G401.6 (cell line): ENCODE data around the gene EXD3.

Experiments
- FAIRE-seq: peaks from 2 replicates; lab custom pipeline; 2012; peaks lifted over from hg19 to GRCh38; lab: Jason Lieb, UNC

The EXD3 gene

DNA sequence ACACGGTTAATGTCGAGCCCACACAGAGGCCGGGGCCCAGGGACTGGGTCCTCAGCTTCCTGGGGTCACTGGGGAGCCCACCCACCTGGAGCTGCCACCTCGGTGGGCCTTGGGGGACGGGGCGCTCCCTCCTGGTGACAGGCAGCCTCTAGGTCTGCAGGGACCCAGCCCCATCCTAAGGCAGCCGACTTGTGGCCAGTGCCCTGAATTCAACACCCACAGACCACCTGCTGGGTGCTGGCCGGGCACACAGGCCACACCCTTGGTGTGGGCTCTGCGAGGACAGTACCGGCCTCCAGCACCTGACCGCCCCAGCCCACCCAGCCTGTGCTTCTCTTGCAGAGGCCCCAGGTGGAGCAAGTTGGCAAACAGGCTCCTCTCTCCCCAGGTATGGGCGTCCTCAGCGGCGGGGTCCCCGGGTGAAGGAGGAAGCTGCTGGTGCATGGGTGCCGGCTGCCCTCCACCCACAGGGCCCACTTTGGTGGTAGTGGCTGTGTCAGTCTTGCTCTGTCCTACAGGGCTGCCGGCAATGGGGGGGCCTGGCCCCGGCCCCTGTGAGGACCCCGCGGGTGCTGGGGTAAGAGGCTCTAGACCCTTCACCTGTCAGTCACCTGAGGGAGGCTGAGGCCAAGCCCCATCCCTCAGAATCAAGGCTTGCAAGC lies 9.9 kb upstream of the EXD3 start:
- no peak for FAIRE-seq

DNA sequence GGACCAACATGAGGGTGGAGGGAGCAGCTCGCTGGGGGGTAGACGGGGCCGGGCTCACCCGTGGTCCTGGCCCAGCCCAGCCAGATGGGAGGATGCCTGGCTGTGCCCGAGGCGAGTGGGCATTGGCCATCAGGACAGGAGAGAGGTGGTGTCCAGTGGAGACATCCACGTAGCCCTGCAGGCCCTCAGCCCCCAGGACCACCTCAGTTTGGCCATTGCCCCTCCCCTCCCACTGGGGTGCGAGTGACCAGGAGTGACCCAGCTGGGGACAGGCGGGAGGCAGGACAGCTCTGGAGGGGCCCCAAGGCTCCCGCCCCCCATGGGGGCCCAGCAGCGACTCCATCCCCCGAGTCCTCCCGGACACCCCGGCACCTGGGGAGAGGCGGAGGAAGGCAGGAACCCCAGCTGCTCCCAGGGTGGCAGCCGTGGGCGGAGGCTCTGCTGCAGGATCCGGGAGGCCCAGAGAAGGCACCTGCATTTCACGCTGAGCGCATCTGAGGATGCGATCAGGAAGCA lies 8.5 kb upstream of the EXD3 start:
- FAIRE-seq, result no peak

DNA sequence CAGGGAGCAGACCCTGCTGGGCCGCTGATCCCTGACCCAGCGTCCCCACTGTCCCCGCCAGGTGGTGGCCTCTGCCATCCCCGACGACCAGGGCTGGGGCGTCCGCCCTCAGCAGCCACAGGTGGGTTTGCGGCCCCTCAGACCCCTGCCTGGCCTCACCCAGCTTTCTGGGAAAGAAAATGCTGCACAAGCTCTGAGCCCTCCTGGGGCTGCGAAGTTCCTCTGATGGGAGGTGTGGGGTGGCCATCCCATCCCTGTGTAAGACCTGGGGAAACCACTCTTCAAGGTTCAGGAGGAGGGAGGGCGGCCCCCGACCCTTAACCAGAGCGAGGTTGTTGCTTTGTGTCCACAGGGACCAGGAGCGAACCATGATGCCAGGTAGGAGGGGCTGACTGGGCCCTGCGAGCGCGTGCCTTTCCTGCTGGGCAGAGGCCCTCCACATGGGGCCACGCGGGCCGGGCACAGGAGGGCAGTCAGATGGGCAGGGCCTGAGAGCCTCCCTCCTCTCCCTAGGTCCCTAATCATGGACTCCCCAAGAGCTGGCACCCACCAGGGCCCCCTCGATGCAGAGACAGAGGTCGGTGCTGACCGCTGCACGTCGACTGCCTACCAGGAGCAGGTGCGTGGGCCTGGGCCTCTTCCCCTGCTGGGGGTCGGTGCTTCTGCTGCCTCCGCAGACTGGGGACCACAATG lies 7.9 kb upstream of the EXD3 start:
- FAIRE-seq, result no peak

DNA sequence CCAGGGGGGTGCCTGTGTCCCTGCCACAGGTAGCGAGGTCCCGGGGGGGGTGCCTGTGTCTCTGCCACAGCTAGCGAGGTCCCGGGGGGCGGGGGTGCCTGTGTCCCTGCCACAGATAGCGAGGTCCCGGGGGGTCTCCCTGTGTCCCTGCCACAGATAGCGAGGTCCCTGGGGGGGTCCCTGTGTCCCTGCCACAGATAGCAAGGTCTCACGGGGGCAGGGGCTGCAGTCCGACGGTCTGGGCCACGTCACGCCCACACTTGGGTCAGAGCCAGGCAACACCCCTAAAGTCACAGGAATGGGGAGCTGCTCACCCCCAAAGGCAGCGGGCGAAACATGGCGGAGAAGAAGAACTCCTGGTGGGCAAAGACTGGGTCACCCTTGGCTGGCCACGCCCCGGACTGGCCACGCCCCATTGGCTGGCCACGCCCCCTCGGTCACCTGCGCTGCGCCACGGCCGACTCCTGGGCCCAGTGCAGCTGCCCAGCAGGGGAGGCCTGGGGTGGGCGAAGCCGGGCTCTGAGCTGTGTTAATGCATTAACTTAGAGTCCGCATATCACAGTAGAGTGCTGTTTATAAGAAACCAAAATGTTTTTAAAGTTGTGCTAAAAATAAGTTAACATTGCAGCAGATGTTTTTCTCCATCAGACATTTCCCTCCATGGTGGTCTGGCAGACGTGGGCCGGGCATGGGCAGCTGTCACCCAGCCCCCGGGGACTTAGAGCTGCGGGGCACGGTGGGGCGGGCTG lies 7.2 kb upstream of the EXD3 start:
- no peak for FAIRE-seq

DNA sequence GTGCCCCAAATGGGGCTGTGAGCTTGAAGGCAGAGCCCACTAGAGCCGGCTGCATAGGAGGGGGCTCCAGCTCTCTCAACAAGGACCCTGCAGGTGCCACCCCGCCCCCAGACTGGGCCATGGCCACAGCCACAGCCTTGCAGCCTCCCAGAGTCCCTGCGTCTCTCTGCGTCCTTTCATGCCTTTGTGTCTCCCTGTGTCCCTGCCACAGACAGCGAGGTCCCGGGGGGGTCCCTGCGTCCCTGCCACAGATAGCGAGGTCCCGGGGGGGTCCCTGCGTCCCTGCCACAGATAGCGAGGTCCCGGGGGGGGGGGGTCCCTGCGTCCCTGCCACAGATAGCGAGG lies 6.6 kb upstream of the EXD3 start:
- FAIRE-seq, result no peak

DNA sequence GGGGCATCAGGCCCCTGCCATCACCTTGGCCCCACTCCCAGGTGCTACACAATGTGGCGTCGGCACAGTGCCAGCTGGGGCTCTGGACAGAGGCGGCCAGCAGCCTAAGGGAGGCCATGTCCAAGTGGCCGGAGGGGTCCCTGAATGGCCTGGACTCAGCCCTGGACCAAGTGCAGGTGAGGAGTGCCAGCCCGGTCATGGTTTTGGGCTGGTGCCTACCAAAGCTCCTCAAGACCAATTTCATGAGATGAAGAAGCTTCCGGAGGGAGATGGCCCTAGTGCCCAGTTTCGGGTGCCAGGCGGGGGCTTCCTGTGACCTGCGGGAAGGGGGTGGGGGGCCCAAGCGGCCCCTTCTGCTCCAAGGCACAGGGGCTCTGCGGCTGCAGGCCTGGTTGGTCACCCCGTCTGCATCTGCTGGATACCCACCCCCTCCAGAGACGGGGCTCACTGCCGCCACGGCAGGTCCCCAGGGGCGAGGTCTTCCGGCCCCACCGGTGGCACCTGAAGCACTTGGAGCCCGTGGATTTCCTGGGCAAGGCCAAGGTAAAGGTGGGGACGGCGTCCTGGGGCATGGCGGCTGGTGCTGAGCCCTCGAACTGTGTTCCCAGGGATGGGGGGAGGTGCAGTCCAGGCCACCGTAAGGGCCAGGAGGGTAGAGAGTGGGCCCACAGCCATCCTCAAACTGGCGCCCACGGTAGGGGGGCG lies 6.0 kb upstream of the EXD3 start:
- no peak for FAIRE-seq

DNA sequence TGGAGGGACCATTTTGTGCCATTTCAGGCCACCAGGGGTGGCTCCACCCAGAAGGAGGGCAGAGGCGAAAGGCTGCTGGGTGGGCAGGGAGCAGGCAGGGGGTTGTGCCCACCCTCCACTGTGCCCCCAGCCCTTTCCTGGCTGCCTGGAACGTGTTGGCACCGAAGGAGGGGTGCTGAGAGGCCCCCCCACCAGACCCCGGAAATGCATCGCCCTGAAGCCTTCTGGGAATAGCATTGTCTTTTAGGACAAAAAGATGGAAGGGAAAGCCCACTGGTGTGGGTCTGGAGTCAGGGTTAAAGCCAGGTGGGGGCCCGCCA lies 5.3 kb upstream of the EXD3 start:
- no peak for FAIRE-seq

DNA sequence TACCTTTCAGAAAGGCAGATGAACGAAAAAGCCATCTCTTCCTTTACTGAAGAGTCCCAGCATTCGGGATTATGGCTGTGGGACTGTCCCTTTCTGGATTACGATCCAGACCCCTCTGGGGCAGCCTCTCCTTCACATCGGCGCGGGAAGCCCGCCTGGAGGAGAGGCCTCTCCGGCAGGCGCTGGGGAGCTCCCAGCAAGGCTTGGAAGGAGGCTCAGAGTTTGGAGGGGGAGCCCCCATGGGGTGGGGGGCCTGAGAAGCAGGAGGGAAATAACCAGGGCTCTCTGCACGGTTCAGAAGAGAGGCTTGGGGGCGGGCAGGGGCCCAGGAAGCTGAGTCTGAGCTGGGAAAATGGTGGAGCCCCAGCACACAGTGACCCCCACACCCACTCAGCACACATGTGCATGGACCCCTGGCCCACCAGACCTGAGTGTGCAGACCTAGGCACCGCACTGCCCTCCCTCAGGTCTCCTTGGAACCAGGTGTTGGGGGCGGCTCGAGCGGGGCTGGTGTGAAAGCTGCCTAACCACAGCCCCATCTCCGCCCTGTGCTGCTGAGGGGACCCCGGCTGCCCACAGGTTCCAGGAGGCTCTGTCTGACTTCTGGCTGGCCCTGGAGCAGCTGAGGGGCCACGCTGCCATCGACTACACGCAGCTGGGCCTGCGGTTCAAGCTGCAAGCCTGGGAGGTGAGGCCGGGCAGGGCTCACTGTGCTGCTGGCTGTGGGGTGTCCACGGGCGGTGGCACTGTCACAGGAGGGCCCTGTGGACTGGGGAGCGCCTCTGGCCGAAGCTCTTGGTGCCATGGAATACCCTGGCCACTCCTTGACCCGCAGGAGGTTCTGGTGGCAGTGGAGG lies 4.7 kb upstream of the EXD3 start:
- no peak for FAIRE-seq

DNA sequence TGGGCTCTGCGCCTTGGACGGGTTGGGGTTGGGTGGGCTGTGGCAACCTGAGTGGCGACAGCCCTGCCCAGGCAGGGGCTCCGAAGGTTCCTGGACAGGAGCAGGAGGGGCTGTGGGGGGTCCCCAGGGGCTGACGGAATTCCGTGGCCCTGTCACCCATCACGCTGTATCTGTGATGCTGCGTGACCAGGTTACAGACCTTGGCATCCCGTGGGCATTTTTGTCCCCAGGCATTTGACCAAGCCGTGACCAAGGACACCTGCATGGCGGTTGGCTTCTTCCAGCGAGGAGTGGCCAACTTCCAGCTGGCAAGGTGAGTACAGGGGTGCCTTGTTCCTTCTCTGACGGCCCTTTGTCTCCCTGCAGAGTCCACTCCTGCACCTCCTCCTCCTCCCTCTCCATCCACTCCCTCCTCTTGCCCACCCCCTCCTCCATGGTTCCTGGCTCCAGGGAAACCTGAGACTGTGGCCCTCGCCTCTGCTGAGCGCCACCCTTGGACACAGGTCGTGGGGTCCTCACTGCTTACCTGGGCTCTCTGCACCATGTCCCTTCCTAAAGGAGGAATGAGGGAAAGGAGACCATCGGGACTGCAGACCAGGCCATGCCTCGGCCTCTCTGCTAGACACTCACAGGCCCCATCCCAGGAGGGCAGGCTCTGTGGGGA lies 3.2 kb upstream of the EXD3 start:
- FAIRE-seq, result no peak

DNA sequence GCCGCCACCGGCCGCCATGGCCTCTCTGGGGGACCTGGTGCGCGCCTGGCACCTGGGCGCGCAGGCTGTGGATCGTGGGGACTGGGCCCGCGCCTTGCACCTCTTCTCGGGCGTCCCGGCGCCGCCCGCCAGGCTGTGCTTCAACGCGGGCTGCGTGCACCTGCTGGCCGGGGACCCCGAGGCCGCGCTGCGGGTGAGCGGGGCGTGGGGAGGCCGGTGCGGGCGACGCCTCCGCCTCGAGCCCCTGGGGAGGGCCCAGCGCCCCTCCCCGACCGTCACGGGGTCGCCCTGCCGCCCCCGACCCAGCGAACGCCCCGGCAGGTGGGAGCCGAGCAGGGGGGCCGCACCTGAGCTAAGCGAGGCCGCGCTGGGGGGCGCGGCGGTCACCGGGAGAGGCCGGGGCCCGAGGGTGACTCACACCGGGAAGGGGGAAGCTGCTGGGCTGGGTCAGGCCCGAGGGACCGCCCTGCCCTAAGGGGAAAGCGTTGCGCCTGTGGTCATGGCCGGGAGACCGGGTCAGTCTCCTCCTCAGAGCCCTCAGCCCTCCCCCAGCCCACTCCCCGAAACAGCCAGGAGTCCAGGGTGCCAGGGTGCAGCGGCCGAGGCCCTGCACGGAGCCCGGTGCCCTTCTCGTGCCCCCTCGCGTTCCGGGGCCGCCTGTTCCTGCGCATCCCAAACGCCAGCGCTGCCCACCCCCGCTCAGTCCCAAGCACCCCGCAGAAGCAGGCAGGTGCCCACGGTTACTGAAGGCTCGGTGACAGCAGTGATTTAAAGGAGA lies 741 bp upstream of the EXD3 start:
- FAIRE-seq, result no peak

DNA sequence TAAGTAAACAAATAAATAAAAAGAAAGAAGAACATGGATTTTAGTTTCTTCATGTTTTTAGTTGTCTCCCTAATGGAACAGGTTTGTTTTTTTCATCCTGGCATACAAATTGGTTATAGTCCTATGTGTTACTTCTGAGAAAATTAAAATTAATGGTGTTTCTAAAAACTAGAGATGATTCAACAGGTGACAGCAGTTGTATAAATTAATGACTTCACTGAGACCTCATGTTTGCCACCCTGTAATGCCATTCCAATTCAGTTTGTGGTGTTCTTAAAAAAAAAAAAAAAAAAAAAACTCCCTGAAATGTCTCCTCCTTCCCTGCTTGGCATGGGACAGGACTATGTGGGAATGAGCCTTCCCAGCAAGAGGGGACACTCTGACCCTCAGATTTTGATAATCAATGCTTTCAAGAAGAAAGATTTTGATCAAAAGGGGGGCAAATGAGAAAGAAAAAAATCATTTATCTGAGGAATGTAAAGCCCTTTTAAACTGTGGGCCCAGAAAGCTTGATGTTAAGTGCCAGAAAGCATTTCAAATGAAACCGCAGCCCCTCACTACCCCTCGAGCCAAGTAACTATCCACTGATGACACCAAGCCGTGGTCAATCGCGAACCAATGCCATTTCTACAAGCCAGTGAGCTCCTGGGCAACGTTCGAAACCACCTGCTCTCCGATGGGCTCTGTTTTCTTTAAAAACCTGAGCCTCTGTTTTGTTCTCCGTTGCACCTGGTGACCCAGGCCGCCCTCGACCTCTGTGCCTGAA lies 941 bp downstream of the EXD3 start:
- FAIRE-seq, result no peak

DNA sequence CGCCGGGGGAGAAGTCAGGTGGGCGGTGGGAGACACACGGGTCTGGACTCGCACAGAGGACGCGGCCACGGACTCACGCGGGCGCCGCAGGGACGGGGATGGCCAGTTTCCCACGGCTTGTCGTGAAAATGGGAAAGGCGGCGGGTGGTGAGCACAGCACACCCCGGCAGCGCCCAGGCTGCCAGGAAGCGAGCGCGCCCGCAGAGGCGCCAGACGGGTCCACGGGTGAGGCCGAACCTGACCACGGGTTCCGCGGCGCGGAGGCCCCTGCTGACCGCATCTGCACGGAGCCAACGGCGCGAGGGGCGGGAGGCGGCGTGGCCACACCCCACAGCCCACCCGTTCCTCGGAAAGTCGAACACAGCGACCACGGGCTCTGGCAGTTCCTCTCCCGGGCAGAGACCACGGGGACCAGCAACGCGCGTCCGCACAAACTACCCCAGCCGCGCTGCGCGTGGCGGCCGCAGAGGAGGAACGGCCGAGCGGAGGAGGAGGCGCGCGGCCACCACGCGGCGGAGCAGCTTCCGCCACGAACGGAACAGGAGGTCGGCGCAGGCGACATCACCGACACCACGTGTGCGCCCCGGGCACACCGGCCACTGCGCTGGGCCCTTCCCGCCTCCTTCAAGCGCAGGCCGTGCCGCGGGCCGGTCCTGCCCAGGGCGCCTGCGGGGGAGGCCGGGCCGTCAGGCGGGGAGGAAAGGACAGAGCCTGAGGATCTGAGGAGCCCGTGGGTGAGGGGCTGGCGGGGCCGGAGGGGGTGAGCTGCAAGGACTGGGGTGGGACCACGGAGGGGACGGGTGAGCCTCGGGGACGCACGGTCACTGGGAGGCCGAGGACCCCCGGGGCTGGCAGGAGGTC lies 5.6 kb downstream of the EXD3 start:
- no peak for FAIRE-seq

DNA sequence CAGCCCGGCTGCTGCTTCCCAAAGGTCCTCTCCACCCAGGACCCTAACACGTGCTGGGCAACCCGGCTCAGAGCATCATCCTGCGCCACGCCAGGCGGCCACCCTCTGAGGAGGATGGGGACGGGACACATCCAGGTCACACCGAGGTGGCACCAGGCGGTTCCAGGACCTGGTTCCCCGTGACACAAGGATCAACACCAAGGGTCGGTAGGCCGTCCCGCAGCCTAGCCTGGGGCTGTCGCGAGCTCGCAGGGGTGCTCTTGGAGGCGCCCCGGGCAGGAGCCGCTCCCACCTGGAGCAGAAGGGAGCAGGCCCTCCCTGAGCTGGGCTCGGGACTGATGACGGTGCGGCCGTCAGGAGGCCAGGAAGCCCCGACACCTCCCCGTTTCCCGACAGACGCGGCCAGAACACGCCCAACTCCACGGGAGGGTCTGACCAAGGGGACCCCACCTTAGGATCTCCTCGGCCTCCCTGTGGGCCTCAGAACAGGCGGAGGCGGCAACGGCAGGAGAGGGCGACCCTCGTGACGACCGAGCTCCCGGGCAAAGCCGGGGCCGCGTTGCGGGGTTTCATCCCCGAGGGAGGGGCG lies 6.3 kb downstream of the EXD3 start:
- FAIRE-seq, result no peak

DNA sequence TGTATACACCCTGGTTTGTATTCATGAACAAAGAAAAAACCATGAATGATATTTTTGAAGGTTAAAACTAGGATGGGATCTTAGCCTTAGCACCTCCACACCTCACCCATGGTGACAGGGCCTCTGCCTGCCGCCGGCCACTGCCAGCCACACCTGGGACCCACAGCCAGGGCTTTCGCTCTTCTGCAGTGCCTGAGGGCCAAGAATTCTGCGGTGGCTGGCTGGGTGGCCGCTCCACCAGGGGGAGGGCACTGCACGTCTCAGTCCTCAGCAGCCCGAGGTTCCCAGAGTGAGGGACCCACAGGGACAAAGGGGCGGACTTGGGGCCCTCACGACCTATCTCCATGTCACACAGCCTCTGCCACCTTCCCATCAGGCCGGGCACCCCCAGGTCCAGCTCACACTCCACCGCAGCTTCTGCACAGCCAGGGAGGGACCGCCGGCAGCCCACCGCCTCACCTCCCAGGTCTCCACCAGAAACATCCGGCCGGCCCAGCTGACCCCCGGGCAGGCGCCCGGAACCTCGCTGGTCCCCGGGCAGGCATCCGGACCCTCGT lies 6.9 kb downstream of the EXD3 start:
- no peak for FAIRE-seq

DNA sequence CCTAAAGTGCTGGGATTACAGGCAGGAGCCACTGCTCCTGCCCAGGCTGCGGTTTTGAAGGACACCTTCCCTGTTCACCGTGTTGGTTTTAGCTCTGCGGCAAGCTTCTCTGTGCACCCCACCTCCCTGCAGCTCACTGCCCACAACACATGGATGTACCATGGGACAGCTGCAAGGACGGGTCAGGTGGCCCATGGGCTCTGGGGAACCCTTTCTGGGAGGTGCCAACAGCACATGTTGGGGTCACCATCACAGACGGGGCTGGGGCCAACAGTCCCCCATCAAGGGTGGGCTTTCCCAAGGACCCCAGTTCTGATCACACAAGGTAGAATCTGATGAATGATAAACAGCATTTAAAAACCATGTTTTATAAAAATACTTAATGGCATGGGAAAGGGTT lies 7.5 kb downstream of the EXD3 start:
- no peak for FAIRE-seq

DNA sequence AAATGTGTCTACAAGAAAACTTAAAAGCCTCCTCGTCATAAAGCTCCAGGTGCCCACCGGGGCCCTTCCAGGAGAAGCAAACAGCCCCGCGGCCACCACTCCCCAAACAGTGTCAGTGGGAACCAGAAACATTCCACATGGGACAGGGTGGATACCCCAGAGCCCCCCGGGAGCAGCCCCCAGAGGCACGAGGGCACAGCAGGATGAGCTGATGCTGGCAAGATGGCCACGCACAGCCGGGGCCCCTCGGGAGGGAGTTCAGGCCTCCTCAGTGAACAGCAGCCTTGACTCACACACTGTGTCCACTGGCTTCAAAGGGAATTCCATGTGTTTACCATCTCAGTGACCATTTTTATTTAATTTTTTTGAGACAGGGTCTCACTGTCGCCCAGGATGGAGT lies 10.5 kb downstream of the EXD3 start:
- FAIRE-seq, result no peak

DNA sequence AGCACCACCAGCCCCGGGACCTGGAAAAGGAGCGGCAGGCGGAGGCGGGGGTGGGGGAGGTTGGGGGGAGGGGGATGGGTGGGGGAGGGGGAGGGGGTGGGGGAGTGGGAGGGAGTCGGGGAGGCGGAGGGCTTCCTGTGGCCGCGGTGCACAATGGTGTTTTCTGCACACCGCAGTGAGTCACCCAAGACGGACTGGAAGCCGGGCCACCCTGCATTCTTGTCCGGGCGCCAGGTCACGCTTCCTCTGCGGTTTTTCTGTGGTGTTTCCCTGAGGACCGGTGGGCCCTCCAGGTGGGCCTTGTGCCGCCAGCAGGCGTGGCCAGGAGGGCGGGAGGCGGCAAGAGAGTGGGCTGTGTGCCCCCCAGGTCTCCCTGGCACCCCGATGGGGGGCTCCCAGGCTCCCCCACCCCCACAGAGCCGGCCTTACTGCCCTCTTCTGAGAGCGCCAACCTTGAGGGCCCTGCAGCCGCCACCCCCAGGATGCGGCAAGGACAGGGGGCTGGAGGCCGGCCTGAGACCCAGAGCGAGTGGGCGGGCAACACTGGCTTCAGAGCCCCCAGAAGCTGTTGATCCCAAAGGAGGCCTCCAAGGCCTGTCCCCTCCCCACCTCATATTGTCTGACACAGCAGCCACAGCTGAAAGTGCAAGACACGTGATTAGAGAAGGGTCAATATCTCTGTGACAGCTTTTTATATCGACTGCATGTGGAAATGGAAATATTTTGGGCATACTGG lies 11.1 kb downstream of the EXD3 start:
- FAIRE-seq, result no peak

DNA sequence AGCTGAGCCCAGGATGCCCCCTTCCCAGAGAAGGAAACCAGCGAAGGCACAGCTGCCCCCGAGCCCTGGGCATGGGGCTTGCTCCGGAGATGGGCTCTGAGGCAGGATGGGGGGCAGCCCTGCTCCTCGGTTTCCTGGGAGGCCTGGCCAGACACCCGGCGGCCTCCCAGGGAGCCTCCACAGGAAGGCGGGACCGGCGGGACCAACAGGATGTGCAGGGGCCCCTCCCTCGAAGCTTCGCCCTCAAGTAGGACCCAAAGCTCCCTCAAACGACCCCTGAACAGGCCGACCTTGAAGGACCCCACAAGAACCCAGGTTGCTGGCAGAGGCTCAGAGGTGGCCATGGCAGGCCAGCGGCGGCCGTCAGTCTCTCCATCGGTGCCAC lies 11.7 kb downstream of the EXD3 start:
- FAIRE-seq, result no peak
